H9 (cell line): ENCODE results near the gene E4F1. TPM values are rescaled to one million over a fixed set of nuclear protein-coding genes. Genes with fewer than 3 reads are reported as not detected.

Experiments
- DNase-seq: peaks from one replicate; pipeline ENCODE4 v3.0.0-alpha.2; 2017
- H2AFZ ChIP-seq: one replicate; pipeline ENCODE4 v1.6.1; 2013; ENCODE audit warnings: mild to moderate bottlenecking, low read length, control low read depth, moderate library complexity
- H2AK5ac ChIP-seq: 2 replicates; pipeline ENCODE4 v1.6.1; 2013; ENCODE audit warnings: low read length, control low read depth, mixed read lengths; ENCODE audit not compliant: insufficient read length
- H2BK120ac ChIP-seq: one replicate; pipeline ENCODE4 v1.6.1; 2013; ENCODE audit warnings: low read depth, mild to moderate bottlenecking, low read length, control low read depth, inconsistent platforms; ENCODE audit not compliant: poor library complexity, severe bottlenecking
- H2BK12ac ChIP-seq: 2 replicates; pipeline ENCODE4 v1.6.1; 2013; ENCODE audit warnings: low read length, control low read depth, mixed read lengths, low read depth; ENCODE audit not compliant: insufficient read length
- H2BK15ac ChIP-seq: 2 replicates; pipeline ENCODE4 v1.6.1; 2013; ENCODE audit warnings: low read depth, low read length, control low read depth
- H2BK20ac ChIP-seq: one replicate; pipeline ENCODE4 v1.6.1; 2013; ENCODE audit warnings: low read depth, mild to moderate bottlenecking, low read length, control low read depth, inconsistent platforms; ENCODE audit not compliant: poor library complexity, severe bottlenecking
- H2BK5ac ChIP-seq: 2 replicates; pipeline ENCODE4 v1.6.1; 2013; ENCODE audit warnings: low read length, control low read depth, mixed read lengths; ENCODE audit not compliant: insufficient read length
- H3K14ac ChIP-seq: 2 replicates; pipeline ENCODE4 v1.6.1; 2013; ENCODE audit warnings: low read length, control low read depth; ENCODE audit not compliant: insufficient read depth
- H3K18ac ChIP-seq: 2 replicates; pipeline ENCODE4 v1.6.1; 2013; ENCODE audit warnings: low read depth, mild to moderate bottlenecking, mixed read lengths, low read length, control low read depth; ENCODE audit not compliant: insufficient read length
- H3K23ac ChIP-seq: 2 replicates; pipeline ENCODE4 v1.6.1; 2013; ENCODE audit warnings: low read length, control low read depth, mixed read lengths, low read depth; ENCODE audit not compliant: insufficient read length
- H3K23me2 ChIP-seq: 2 replicates; pipeline ENCODE4 v1.6.1; 2013; ENCODE audit warnings: low read depth, mild to moderate bottlenecking, mixed read lengths, low read length, control low read depth; ENCODE audit not compliant: insufficient read length, poor library complexity, severe bottlenecking
- H3K27ac ChIP-seq: 2 replicates; pipeline ENCODE4 v1.5.1; 2013; ENCODE audit warnings: low read length, control low read depth, mixed read lengths, low read depth; ENCODE audit not compliant: insufficient read length
- H3K27me3 ChIP-seq: 2 replicates; pipeline ENCODE4 v1.6.1; 2013; ENCODE audit warnings: low read length, control low read depth, inconsistent platforms; ENCODE audit not compliant: insufficient read depth
- H3K4ac ChIP-seq: 2 replicates; pipeline ENCODE4 v1.6.1; 2013; ENCODE audit warnings: low read depth, mild to moderate bottlenecking, control low read depth, inconsistent platforms, low read length, moderate library complexity
- H3K4me1 ChIP-seq: 2 replicates; pipeline ENCODE4 v1.6.1; 2013; ENCODE audit warnings: low read length, control low read depth, inconsistent platforms; ENCODE audit not compliant: insufficient read depth
- H3K4me2 ChIP-seq: 2 replicates; pipeline ENCODE4 v1.6.1; 2013; ENCODE audit warnings: low read length, control low read depth, mixed read lengths; ENCODE audit not compliant: insufficient read length, insufficient read depth
- H3K56ac ChIP-seq: 2 replicates; pipeline ENCODE4 v1.6.1; 2013; ENCODE audit warnings: low read depth, mild to moderate bottlenecking, mixed read lengths, low read length, control low read depth; ENCODE audit not compliant: insufficient read length
- H3K79me1 ChIP-seq: 2 replicates; pipeline ENCODE4 v1.6.1; 2013; ENCODE audit warnings: low read depth, mild to moderate bottlenecking, moderate library complexity, low read length, control low read depth, inconsistent platforms; ENCODE audit not compliant: insufficient read depth, poor library complexity, severe bottlenecking
- H3K79me2 ChIP-seq: 2 replicates; pipeline ENCODE4 v1.6.1; 2013; ENCODE audit warnings: low read length, control low read depth, inconsistent platforms; ENCODE audit not compliant: insufficient read depth
- H3K9ac ChIP-seq: 2 replicates; pipeline ENCODE4 v1.6.1; 2013; ENCODE audit warnings: low read length, control low read depth, mixed read lengths; ENCODE audit not compliant: insufficient read length; ENCODE audit errors: extremely low read depth
- H3K9me3 ChIP-seq: one replicate; pipeline ENCODE4 v1.6.1; 2013; ENCODE audit warnings: low read depth, low read length, inconsistent platforms; ENCODE audit not compliant: control insufficient read depth
- H3T11ph ChIP-seq: one replicate; pipeline ENCODE4 v1.6.1; 2013; ENCODE audit warnings: mild to moderate bottlenecking, low read length, control low read depth, inconsistent platforms
- H4K20me1 ChIP-seq: one replicate; pipeline ENCODE4 v1.6.1; 2013; ENCODE audit not compliant: control insufficient read depth, insufficient read length, insufficient read depth
- H4K5ac ChIP-seq: 2 replicates; pipeline ENCODE4 v1.6.1; 2013; ENCODE audit warnings: low read depth, mild to moderate bottlenecking, mixed read lengths, low read length, control low read depth; ENCODE audit not compliant: insufficient read length
- H4K8ac ChIP-seq: replicated peaks from 2 replicates; pipeline ENCODE4 v1.6.1; 2013; ENCODE audit warnings: low read length, control low read depth, mixed read lengths, low read depth; ENCODE audit not compliant: insufficient read length
- H4K91ac ChIP-seq: 2 replicates; pipeline ENCODE4 v1.6.1; 2013; ENCODE audit warnings: low read depth, mild to moderate bottlenecking, moderate library complexity, mixed read lengths, low read length, control low read depth; ENCODE audit not compliant: insufficient read length
- H3K27ac Mint-ChIP-seq, 3 experiments: 2 replicates in 2 of 3; 3 replicates in 1 of 3; pipeline ENCODE4 v1.8.0; 2020 to 2021; ENCODE audit warnings: mixed read lengths in 3 of 3, mild to moderate bottlenecking in 1 of 3, moderate library complexity in 1 of 3
- H3K27me3 Mint-ChIP-seq: 2 replicates; pipeline ENCODE4 v1.8.0; 2021; ENCODE audit warnings: low read depth, mild to moderate bottlenecking, moderate library complexity, mixed read lengths
- H3K36me3 Mint-ChIP-seq, 3 experiments: 2 replicates in 2 of 3; 3 replicates in 1 of 3; pipeline ENCODE4 v1.8.0; 2020 to 2021; ENCODE audit warnings: low read depth in 3 of 3, mixed read lengths in 3 of 3; ENCODE audit not compliant: insufficient read depth in 1 of 3
- H3K4me1 Mint-ChIP-seq, 2 experiments: 2 replicates each; pipeline ENCODE4 v1.8.0; 2020; ENCODE audit warnings: mixed read lengths in 2 of 2
- H3K4me3 Mint-ChIP-seq, 2 experiments: 2 replicates in 1 of 2; 3 replicates in 1 of 2; pipeline ENCODE4 v1.8.0; 2020 to 2021; ENCODE audit warnings: mild to moderate bottlenecking in 2 of 2, mixed read lengths in 2 of 2, moderate library complexity in 1 of 2
- H3K9me3 Mint-ChIP-seq, 2 experiments: 2 replicates in 1 of 2; 3 replicates in 1 of 2; pipeline ENCODE4 v1.8.0; 2020; ENCODE audit warnings: mild to moderate bottlenecking in 2 of 2, mixed read lengths in 2 of 2, moderate library complexity in 1 of 2
- WGBS: extraction: QIAGEN DNeasy Blood & Tissue Kit; methylation state at CpG from one replicate; pipeline ENCODE4 v1.1.7; 2013; ENCODE audit warnings: missing lambda C conversion rate, low lambda C conversion rate, mixed read lengths; ENCODE audit not compliant: insufficient read length; ENCODE audit errors: extremely low coverage; 5-methylcytosine and 5-hydroxymethylcytosine counted together
- total RNA-seq: library from RNA; stranded (reverse); gene quantifications from 2 replicates; pipeline ENCODE4 v1.2.1, GENCODE V29; 2021
- TF ChIP-seq, protein P1 (sequence below): fragments of 200-600 bp; sonication (generic); conservative IDR thresholded peaks from 3 replicates; pipeline ENCODE4 v1.8.0; 2021; ENCODE audit warnings: antibody characterized with exemption, mild to moderate bottlenecking

E4F1 gene
- total RNA-seq, 1 experiment from 2014 or later: 35.9 TPM

DNA sequence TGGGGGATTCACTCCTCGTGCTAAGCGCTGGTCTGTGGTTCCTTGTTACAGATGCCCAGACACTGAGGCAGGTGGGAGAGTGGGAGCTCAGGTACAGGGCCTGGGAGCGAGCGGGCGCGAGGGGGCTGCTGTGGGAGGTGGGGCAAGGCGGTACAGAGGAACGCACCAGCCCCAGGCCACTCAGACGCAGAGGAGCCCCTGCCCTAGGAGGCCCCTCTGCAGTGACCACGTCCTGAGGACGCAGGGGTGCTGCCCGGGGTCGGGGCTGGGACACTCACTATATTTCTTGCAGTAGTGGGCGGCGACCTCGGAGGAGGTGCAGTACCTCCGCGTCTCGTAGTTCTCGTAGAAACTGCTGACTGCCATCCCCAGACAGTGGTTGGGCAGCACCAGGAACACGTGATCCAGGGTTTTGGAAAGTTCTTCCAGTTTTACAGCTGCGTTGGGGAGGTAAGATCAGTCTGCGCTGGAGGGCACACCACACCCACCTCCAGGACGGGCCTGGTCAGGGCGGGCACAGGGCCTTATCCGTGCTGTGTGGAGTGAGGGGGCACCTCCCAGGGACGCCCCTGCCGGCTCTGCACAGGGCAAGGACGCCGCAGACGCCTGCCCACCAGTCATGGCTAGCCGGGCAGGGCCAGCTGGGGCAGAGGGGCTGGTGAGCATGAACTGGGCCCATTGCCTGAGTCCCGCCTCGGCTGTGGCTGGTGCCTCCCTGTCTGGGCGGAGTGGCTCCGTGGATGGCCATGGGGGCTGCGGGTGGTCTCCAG, 60.8 kb downstream of the E4F1 start:
- Mint-ChIP-seq H3K9me3 (no peaks in the 10 kb centered on the region), H3K36me3 (no peaks in the 10 kb centered on the region; a peak in 1 of 7 replicates), H3K27me3 (peaks cover 4% of the 10 kb centered on the region), H3K4me3 (no peak overlapping the region), H3K27ac (peak overlapping the region in 2 of 3 experiments; percentile 41 to 74; a peak in 3 of 7 replicates), H3K4me1 (0 out of 4 replicates have a peak, but pooled peaks cover 0 to 3% of the 10 kb centered on the region in 2 experiments)
- DNase-seq: no peak
- H4K8ac ChIP-seq: no peak overlapping the region
- H3K23ac ChIP-seq: no peak overlapping the region
- no peak overlapping the region for H2BK15ac ChIP-seq
- H2BK20ac ChIP-seq: no peak overlapping the region
- no peak overlapping the region for H2BK12ac ChIP-seq
- H2BK120ac ChIP-seq: no peak overlapping the region
- no peaks in the 10 kb centered on the region for H3K9me3 ChIP-seq
- TF ChIP-seq, protein P1, sequence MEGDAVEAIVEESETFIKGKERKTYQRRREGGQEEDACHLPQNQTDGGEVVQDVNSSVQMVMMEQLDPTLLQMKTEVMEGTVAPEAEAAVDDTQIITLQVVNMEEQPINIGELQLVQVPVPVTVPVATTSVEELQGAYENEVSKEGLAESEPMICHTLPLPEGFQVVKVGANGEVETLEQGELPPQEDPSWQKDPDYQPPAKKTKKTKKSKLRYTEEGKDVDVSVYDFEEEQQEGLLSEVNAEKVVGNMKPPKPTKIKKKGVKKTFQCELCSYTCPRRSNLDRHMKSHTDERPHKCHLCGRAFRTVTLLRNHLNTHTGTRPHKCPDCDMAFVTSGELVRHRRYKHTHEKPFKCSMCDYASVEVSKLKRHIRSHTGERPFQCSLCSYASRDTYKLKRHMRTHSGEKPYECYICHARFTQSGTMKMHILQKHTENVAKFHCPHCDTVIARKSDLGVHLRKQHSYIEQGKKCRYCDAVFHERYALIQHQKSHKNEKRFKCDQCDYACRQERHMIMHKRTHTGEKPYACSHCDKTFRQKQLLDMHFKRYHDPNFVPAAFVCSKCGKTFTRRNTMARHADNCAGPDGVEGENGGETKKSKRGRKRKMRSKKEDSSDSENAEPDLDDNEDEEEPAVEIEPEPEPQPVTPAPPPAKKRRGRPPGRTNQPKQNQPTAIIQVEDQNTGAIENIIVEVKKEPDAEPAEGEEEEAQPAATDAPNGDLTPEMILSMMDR: no peak
- no peak overlapping the region for H3K4me2 ChIP-seq
- WGBS: no CpG with 5 or more reads among the region's 37 CpGs
- H3K27ac ChIP-seq: no peak overlapping the region
- no peaks in the 10 kb centered on the region for H4K20me1 ChIP-seq
- no peak overlapping the region for H3K56ac ChIP-seq
- H3K14ac ChIP-seq: no peak overlapping the region
- no peak overlapping the region for H3T11ph ChIP-seq
- no peaks in the 10 kb centered on the region for H3K79me2 ChIP-seq
- no peak overlapping the region for H2AK5ac ChIP-seq
- no peak overlapping the region for H2AFZ ChIP-seq
- H3K4me1 ChIP-seq: no peaks in the 10 kb centered on the region
- H4K91ac ChIP-seq: no peak overlapping the region
- H4K5ac ChIP-seq: no peak overlapping the region
- H3K18ac ChIP-seq: no peak overlapping the region
- no peaks in the 10 kb centered on the region for H3K23me2 ChIP-seq
- no peaks in the 10 kb centered on the region for H3K27me3 ChIP-seq
- no peak overlapping the region for H3K9ac ChIP-seq
- no peak overlapping the region for H2BK5ac ChIP-seq
- no peaks in the 10 kb centered on the region for H3K79me1 ChIP-seq
- no peak overlapping the region for H3K4ac ChIP-seq
